K562 (cell line): ENCODE data around the gene KRTAP10-9. TPM values are rescaled to one million over a fixed set of nuclear protein-coding genes. Genes with fewer than 3 reads are reported as not detected.

Source experiments
- FOXA3 ChIP-seq, 2 experiments: fragments of 450-650 bp in 1 of 2; sonication (generic) in 1 of 2; formaldehyde crosslinking; IDR thresholded peaks in 1 of 2; conservative IDR thresholded peaks in 1 of 2; 2 replicates each; pipeline versions ENCODE4 v1.4.0 to v1.8.0; 2020 to 2022; ENCODE audit warnings: mild to moderate bottlenecking in 2 of 2, missing genetic modification reagents in 1 of 2
- HBP1 ChIP-seq: fragments of 450-650 bp; formaldehyde crosslinking; IDR thresholded peaks from 2 replicates; pipeline ENCODE4 v1.4.0; 2022; ENCODE audit warnings: missing genetic modification characterization
- IRF2 ChIP-seq: sonication (generic); formaldehyde crosslinking; IDR thresholded peaks from 2 replicates; pipeline ENCODE4 v1.8.1; 2022; ENCODE audit warnings: mild to moderate bottlenecking, missing genetic modification reagents
- KHSRP ChIP-seq: fragments of 450-650 bp; IDR thresholded peaks from 2 replicates; pipeline ENCODE4 v1.6.1; 2017
- RBM17 ChIP-seq: fragments of 200-400 bp; formaldehyde crosslinking; IDR thresholded peaks from 2 replicates; pipeline ENCODE4 v1.6.1; 2017; ENCODE audit warnings: low read depth, mild to moderate bottlenecking, low read length, borderline replicate concordance
- SMARCC2 ChIP-seq: fragments of 450-650 bp; IDR thresholded peaks from 2 replicates; pipeline ENCODE4 v1.6.1; 2017; ENCODE audit warnings: antibody characterized with exemption, moderate library complexity, mild to moderate bottlenecking, low read depth
- SP1 ChIP-seq: sonication (generic); formaldehyde crosslinking; IDR thresholded peaks from 2 replicates; pipeline ENCODE4 v1.8.1; 2022; ENCODE audit warnings: mild to moderate bottlenecking, missing genetic modification reagents
- SREBF1 ChIP-seq: fragments of 150-350 bp; IDR thresholded peaks from 2 replicates; pipeline ENCODE4 v1.6.1; 2014; ENCODE audit warnings: antibody characterized with exemption, low read depth, low read length, borderline replicate concordance
- TSC22D4 ChIP-seq: fragments of 450-650 bp; IDR thresholded peaks from 2 replicates; pipeline ENCODE4 v1.6.1; 2016; ENCODE audit warnings: missing genetic modification characterization, missing biosample characterization, control low read depth
- ZBTB12 ChIP-seq: fragments of 250-450 bp; sonication (Bioruptor Pico); IDR thresholded peaks from 2 replicates; pipeline ENCODE4 v1.4.0; 2020
- ZKSCAN8 ChIP-seq: fragments of 200-800 bp; sonication (Bioruptor generic); IDR thresholded peaks from 2 replicates; pipeline ENCODE4 v1.6.1; 2016; ENCODE audit warnings: missing genetic modification characterization, missing compliant biosample characterization
- ZSCAN29 ChIP-seq: fragments of 450-650 bp; IDR thresholded peaks from 2 replicates; pipeline ENCODE4 v1.6.1; 2017
- polyA plus RNA-seq, 8 experiments: library from polyadenylated mRNA; depleted of rRNA in 4 of 8; stranded (reverse) in 5 of 8; unstranded in 3 of 8; fragments of >200 nt; fragmentation: Nextera tagmentation in 2 of 8; fragmentation: Illumina TruSeq in 1 of 8; extraction: Ambion mirVana in 2 of 8; extraction: Trizol in 1 of 8; gene quantifications; 2 replicates each; pipeline versions ENCODE4 v1.2.1 to v1.2.3, GENCODE V29; 2011 to 2014; ENCODE audit warnings: inconsistent platforms in 1 of 8, missing spikeins in 1 of 8
- total RNA-seq, 7 experiments: library from RNA; depleted of rRNA in 6 of 7; stranded (reverse); fragments of >200 nt in 6 of 7; fragmentation: Illumina TruSeq in 2 of 7; extraction: Trizol in 2 of 7; gene quantifications; 2 replicates each; pipeline versions ENCODE4 v1.2.1 to v1.2.3, GENCODE V29; 2011 to 2021; ENCODE audit warnings: low replicate concordance in 1 of 7
- TF ChIP-seq, protein P1 (sequence below), 2 experiments: fragments of 450-650 bp in 1 of 2; sonication (generic) in 1 of 2; formaldehyde crosslinking in 1 of 2; IDR thresholded peaks in 1 of 2; conservative IDR thresholded peaks in 1 of 2; 2 replicates each; pipeline versions ENCODE4 v1.6.1 to v1.8.1; 2016 to 2023; ENCODE audit warnings: mild to moderate bottlenecking in 2 of 2, moderate library complexity in 2 of 2, inconsistent platforms in 1 of 2, missing genetic modification reagents in 1 of 2

Gene KRTAP10-9
- total and polyA plus RNA-seq, 9 of the 15 experiments (the other 6 are each of a cell fraction or from before 2014, with no cell fraction given), result not detected

DNA sequence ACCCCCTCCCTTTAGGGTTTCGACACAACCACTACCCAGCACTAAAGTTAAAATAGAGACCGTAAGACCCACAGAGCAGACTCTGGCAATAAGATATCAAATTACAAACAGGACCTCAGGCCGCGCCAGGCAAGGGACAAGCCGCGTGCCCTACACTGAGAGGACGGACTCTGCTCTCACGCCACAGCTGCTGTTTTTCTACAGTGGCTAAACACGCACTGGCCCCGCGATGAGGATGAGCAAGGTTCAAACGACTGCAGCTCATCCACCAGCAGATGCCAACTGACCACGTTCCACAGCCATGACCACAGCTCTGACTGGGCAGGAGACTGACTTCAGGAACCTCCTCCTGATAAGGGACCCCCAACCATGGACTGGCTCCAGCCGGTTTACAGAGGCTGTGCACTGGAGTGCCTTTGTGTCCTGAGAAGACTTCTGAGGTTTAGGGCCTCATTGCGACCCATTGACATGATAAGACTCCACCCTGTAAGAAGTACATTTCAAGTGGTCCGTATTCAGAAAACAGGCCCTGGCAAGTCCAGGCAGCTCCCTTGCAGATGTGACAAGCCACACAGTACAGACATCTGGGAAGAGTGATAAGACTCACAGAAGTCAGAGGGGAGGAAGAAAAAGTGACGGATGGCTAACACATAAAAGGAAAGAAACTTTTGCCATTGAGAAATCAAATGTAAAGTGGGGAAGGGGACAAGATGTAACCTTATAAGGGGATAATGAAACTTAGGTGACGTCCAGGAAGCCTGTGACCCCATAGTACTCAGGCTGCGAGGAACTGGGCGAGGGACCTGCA is 33.1 kb upstream of the KRTAP10-9 start (continued):
- TF ChIP-seq TSC22D4 (tag) (no peak), KHSRP (no peak), RBM17 (no peak), SMARCC2 (peak; percentile 87), ZKSCAN8 (CRISPR knock-in tag) (peak; percentile 86), SREBF1 (no peak), HBP1 (CRISPR knock-in tag) (no peak), ZBTB12 (CRISPR knock-in tag) (no peak), IRF2 (CRISPR knock-in tag) (no peak), ZSCAN29 (no peak), FOXA3 (CRISPR knock-in tag; conservative IDR thresholded peaks at IDR 0.05 in 1 of 2, IDR thresholded peaks at IDR 0.05 in 1 of 2) (no peak), SP1 (CRISPR knock-in tag) (no peak)
- TF ChIP-seq, protein P1, sequence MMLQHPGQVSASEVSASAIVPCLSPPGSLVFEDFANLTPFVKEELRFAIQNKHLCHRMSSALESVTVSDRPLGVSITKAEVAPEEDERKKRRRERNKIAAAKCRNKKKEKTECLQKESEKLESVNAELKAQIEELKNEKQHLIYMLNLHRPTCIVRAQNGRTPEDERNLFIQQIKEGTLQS (IDR thresholded peaks at IDR 0.05), result 0 out of 2 replicates have a peak, but pooled peaks have one; percentile 23
- TF ChIP-seq, protein P1 (CRISPR knock-in tag; conservative IDR thresholded peaks at IDR 0.05), result no peak
